Panc1 (cell line): ENCODE measurements around the gene NUP58. TPM values are rescaled to one million over a fixed set of nuclear protein-coding genes. Genes with fewer than 3 reads are reported as not detected.

ENCODE experiments used
- ATAC-seq: fragments of 200-7000 bp; cut with Tn5 transposase; 2 replicates; pipeline ENCODE4 v1.9.1; 2020; ENCODE audit warnings: mild to moderate bottlenecking, moderate library complexity
- BruUV-seq: library from RNA; stranded (reverse); fragments of 400-500 nt; replicated peaks from 2 replicates; lab custom pipeline; 2021; lab: Mats Ljungman, UMichigan
- CTCF ChIA-PET: fragments of 300-600 bp; sonication (Branson Sonifier 250); formaldehyde crosslinking; loops from one replicate; lab custom pipeline; 2022; ENCODE audit warnings: antibody characterized with exemption; lab: Charles Lee
- POLR2A ChIA-PET: fragments of 300-600 bp; sonication (Branson Sonifier 250); formaldehyde crosslinking; loops from one replicate; lab custom pipeline; 2022; ENCODE audit warnings: antibody characterized with exemption; lab: Charles Lee
- DNase-seq: peaks from one replicate; pipeline ENCODE4 v3.0.0-alpha.2; 2010; ENCODE audit warnings: low read depth, low spot score
- H3K27ac ChIP-seq: 2 replicates; pipeline ENCODE4 v1.5.1; 2011; ENCODE audit warnings: mild to moderate bottlenecking, low read length, inconsistent platforms
- H3K27me3 ChIP-seq: fragments of 200-500 bp; sonication (Bioruptor generic); 2 replicates; pipeline ENCODE4 v1.6.0; 2014; ENCODE audit warnings: low read length, inconsistent platforms; ENCODE audit not compliant: control insufficient read depth, insufficient read depth
- H3K36me3 ChIP-seq: fragments of 200-500 bp; sonication (Bioruptor generic); 2 replicates; pipeline ENCODE4 v1.5.1; 2014; ENCODE audit warnings: inconsistent platforms, mild to moderate bottlenecking, low read length, moderate library complexity; ENCODE audit not compliant: control insufficient read depth, insufficient read depth
- H3K4me1 ChIP-seq: 2 replicates; pipeline ENCODE4 v1.5.1; 2011; ENCODE audit warnings: inconsistent platforms, mild to moderate bottlenecking, low read length, moderate library complexity; ENCODE audit not compliant: control insufficient read depth, insufficient read depth
- H3K4me3 ChIP-seq, 2 experiments: 2 replicates each; pipeline ENCODE4 v1.5.1; 2011 to 2012; ENCODE audit warnings: low read depth in 2 of 2, low read length in 2 of 2, mild to moderate bottlenecking in 2 of 2, inconsistent platforms in 1 of 2, moderate library complexity in 1 of 2
- H3K9me3 ChIP-seq: fragments of 200-500 bp; sonication (Bioruptor generic); 2 replicates; pipeline ENCODE4 v1.5.1; 2014; ENCODE audit warnings: low read depth, mild to moderate bottlenecking, inconsistent platforms, low read length, moderate library complexity; ENCODE audit not compliant: control insufficient read depth, insufficient read depth
- CTCF ChIP-seq: fragments of 450-650 bp; IDR thresholded peaks from 2 replicates; pipeline ENCODE4 v1.5.1; 2017; ENCODE audit warnings: mild to moderate bottlenecking
- POLR2AphosphoS5 ChIP-seq: IDR thresholded peaks from 2 replicates; pipeline ENCODE4 v1.6.1; 2012; ENCODE audit warnings: mild to moderate bottlenecking, low read depth, low read length, moderate library complexity
- REST ChIP-seq, 2 experiments: IDR thresholded peaks; 2 replicates each; pipeline ENCODE4 v1.6.1; 2011 to 2012; ENCODE audit warnings: low read depth in 2 of 2, control low read depth in 1 of 2, low read length in 1 of 2, mild to moderate bottlenecking in 1 of 2, moderate library complexity in 1 of 2; ENCODE audit not compliant: insufficient read depth in 1 of 2
- SIN3A ChIP-seq: IDR thresholded peaks from 2 replicates; pipeline ENCODE4 v1.6.1; 2012; ENCODE audit warnings: low read depth, mild to moderate bottlenecking, low read length, moderate library complexity, borderline replicate concordance; ENCODE audit not compliant: insufficient read depth
- TCF7L2 ChIP-seq: IDR thresholded peaks from 2 replicates; pipeline ENCODE4 v1.6.1; 2011; ENCODE audit warnings: mild to moderate bottlenecking, low read depth, low read length, inconsistent platforms
- in situ Hi-C: cut with HindIII; loops from 2 replicates; pipeline ENCODE4 v1.10.0; 2016; ENCODE audit warnings: low sequenced_read_pairs, low pct_unique_long_range_greater_than_20kb
- intact Hi-C: fragments of 100-400 bp; cut with micrococcal nuclease; formaldehyde crosslinking; loops from one replicate; pipeline ENCODE4 v1.10.0; 2022; ENCODE audit not compliant: unreplicated experiment
- total RNA-seq: library from RNA; stranded (reverse); gene quantifications from one replicate; pipeline ENCODE4 v1.2.1, GENCODE V29; 2021; ENCODE audit not compliant: unreplicated experiment

The NUP58 gene
- total RNA-seq, 1 experiment from 2014 or later, result 40.0 TPM

GRCh38 chr13:25252752-25253151, 48.7 kb upstream of the NUP58 start:
- no TSS peak for BruUV-seq
- TF ChIP-seq SIN3A (no peak), POLR2AphosphoS5 (no peak), CTCF (no peak), TCF7L2 (no peak), REST (IDR thresholded peaks at IDR 0.05; ENCODE audit: insufficient read depth in 1 of 2, low read depth in 2 of 2, low read length in 1 of 2) (no peak)
- no peak overlapping the region for H3K4me3 ChIP-seq
- CTCF ChIA-PET, result no interaction called here
- POLR2A ChIA-PET, result no interaction called here
- in situ Hi-C loops, result no loop called here
- H3K27me3 ChIP-seq, result no peaks in the 10 kb centered on the region
- H3K36me3 ChIP-seq, result peaks cover 3% of the 10 kb centered on the region; the same call in 1 of the 2 replicates
- ATAC-seq (no peak), DNase-seq (no peak)
- intact Hi-C loops, result no loop called here
- no peaks in the 10 kb centered on the region for H3K9me3 ChIP-seq
- no peaks in the 10 kb centered on the region; the same call in 1 of the 2 replicates for H3K4me1 ChIP-seq
- no peak overlapping the region for H3K27ac ChIP-seq

GRCh38 chr13:25253702-25254101, 47.7 kb upstream of the NUP58 start:
- Histone ChIP-seq H3K27me3 (no peaks in the 10 kb centered on the region), H3K36me3 (peaks cover 8% of the 10 kb centered on the region; the same call in 1 of the 2 replicates)
- POLR2A ChIA-PET, result no interaction called here

More at GRCh38 chr13:25253702-25254101, 47.7 kb upstream of the NUP58 start:
- intact Hi-C loops (no loop called here), in situ Hi-C loops (no loop called here)
- Histone ChIP-seq H3K4me3 (no peak overlapping the region), H3K4me1 (no peaks in the 10 kb centered on the region; the same call in 1 of the 2 replicates), H3K27ac (no peak overlapping the region), H3K9me3 (no peaks in the 10 kb centered on the region)
- no peak for ATAC-seq
- no peak for TF ChIP-seq POLR2AphosphoS5
- no peak for TF ChIP-seq TCF7L2
- TF ChIP-seq SIN3A, result no peak
- TF ChIP-seq CTCF, result no peak
- TF ChIP-seq REST (IDR thresholded peaks at IDR 0.05; ENCODE audit: insufficient read depth in 1 of 2, low read depth in 2 of 2, low read length in 1 of 2), result no peak
- CTCF ChIA-PET, result no interaction called here
- DNase-seq, result no peak
- BruUV-seq, result no TSS peak
